IMR-90 (cell line): ENCODE results near the gene EXOC8. TPM values are rescaled to one million over a fixed set of nuclear protein-coding genes. Genes with fewer than 3 reads are reported as not detected.

Experiments
- ATAC-seq: fragments of 200-7000 bp; cut with Tn5 transposase; 2 replicates; pipeline ENCODE4 v1.9.1; 2020; ENCODE audit warnings: low read depth, mild to moderate bottlenecking, moderate library complexity
- BruUV-seq: library from RNA; stranded (reverse); fragments of 400-500 nt; replicated peaks from 2 replicates; lab custom pipeline; 2021; lab: Mats Ljungman, UMichigan
- CTCF ChIA-PET: fragments of 300-600 bp; formaldehyde crosslinking; extraction: SDS; loops from one replicate; lab custom pipeline; 2021; ENCODE audit warnings: antibody characterized with exemption; lab: Yijun Ruan, JAX
- POLR2A ChIA-PET: fragments of 300-600 bp; sonication (Branson Sonifier 250); formaldehyde crosslinking; loops from one replicate; lab custom pipeline; 2022; ENCODE audit warnings: antibody characterized with exemption; ENCODE audit not compliant: unreplicated experiment; lab: Charles Lee
- DNase-seq: peaks from one replicate; pipeline ENCODE4 v3.0.0; 2013
- H2AFZ ChIP-seq: replicated peaks from 2 replicates; pipeline ENCODE3; 2013; ENCODE audit warnings: low read length, mild to moderate bottlenecking; ENCODE audit not compliant: poor library complexity
- H2AK5ac ChIP-seq: 2 replicates; pipeline ENCODE4 v1.6.1; 2013; ENCODE audit warnings: low read depth, low read length, inconsistent platforms
- H2AK9ac ChIP-seq: replicated peaks from 2 replicates; pipeline ENCODE3; 2013; ENCODE audit warnings: mild to moderate bottlenecking, low read depth, low read length, moderate library complexity; ENCODE audit not compliant: poor library complexity
- H2BK120ac ChIP-seq: 2 replicates; pipeline ENCODE4 v1.6.1; 2013; ENCODE audit warnings: low read depth, low read length, inconsistent platforms
- H2BK15ac ChIP-seq: 3 replicates; pipeline ENCODE4 v1.6.1; 2013; ENCODE audit warnings: low read depth, low read length, inconsistent platforms
- H2BK20ac ChIP-seq: 2 replicates; pipeline ENCODE4 v1.6.1; 2013; ENCODE audit warnings: low read depth, mild to moderate bottlenecking, inconsistent platforms, low read length, moderate library complexity
- H2BK5ac ChIP-seq: 2 replicates; pipeline ENCODE4 v1.6.1; 2013; ENCODE audit warnings: mild to moderate bottlenecking, low read depth, low read length, inconsistent platforms; ENCODE audit not compliant: poor library complexity, severe bottlenecking
- H3K14ac ChIP-seq: replicated peaks from 2 replicates; pipeline ENCODE4 v1.6.1; 2013; ENCODE audit warnings: low read depth, low read length, inconsistent platforms
- H3K18ac ChIP-seq: 2 replicates; pipeline ENCODE4 v1.6.1; 2013; ENCODE audit warnings: low read depth, low read length, control low read depth
- H3K23ac ChIP-seq: 2 replicates; pipeline ENCODE4 v1.6.1; 2013; ENCODE audit warnings: low read depth, low read length, inconsistent platforms
- H3K27ac ChIP-seq: 2 replicates; pipeline ENCODE4 v1.5.1; 2013; ENCODE audit warnings: mild to moderate bottlenecking, control low read depth, low read length; ENCODE audit not compliant: insufficient read depth
- H3K27me3 ChIP-seq: 2 replicates; pipeline ENCODE4 v1.6.1; 2013; ENCODE audit warnings: low read length; ENCODE audit not compliant: control insufficient read depth, insufficient read depth
- H3K36me3 ChIP-seq: 2 replicates; pipeline ENCODE4 v1.6.1; 2013; ENCODE audit warnings: low read length, mixed read lengths; ENCODE audit not compliant: control insufficient read depth, insufficient read depth
- H3K4ac ChIP-seq: 2 replicates; pipeline ENCODE4 v1.6.1; 2013; ENCODE audit warnings: low read depth, low read length, inconsistent platforms
- H3K4me1 ChIP-seq: 2 replicates; pipeline ENCODE4 v1.6.1; 2013; ENCODE audit warnings: low read length, mixed read lengths; ENCODE audit not compliant: control insufficient read depth, insufficient read depth
- H3K4me2 ChIP-seq: 2 replicates; pipeline ENCODE4 v1.6.1; 2013; ENCODE audit warnings: low read depth, mild to moderate bottlenecking, control low read depth, low read length, moderate library complexity
- H3K4me3 ChIP-seq: 2 replicates; pipeline ENCODE4 v1.5.1; 2013; ENCODE audit warnings: low read depth, mild to moderate bottlenecking, control low read depth, low read length, moderate library complexity; ENCODE audit not compliant: insufficient read depth
- H3K56ac ChIP-seq: 2 replicates; pipeline ENCODE4 v1.6.1; 2013; ENCODE audit warnings: low read length, inconsistent platforms; ENCODE audit not compliant: insufficient read depth; ENCODE audit errors: extremely low read depth
- H3K79me1 ChIP-seq, 2 experiments: 2 replicates each; pipeline ENCODE4 v1.6.1; 2013; ENCODE audit warnings: low read length in 2 of 2, inconsistent platforms in 1 of 2, low read depth in 1 of 2
- H3K9ac ChIP-seq: 2 replicates; pipeline ENCODE4 v1.6.1; 2013; ENCODE audit warnings: low read depth, low read length, control low read depth
- H3K9me1 ChIP-seq: 2 replicates; pipeline ENCODE4 v1.6.1; 2013; ENCODE audit warnings: low read length, inconsistent platforms; ENCODE audit not compliant: insufficient read depth
- H3K9me3 ChIP-seq: 2 replicates; pipeline ENCODE4 v1.6.1; 2013; ENCODE audit warnings: low read length; ENCODE audit not compliant: control insufficient read depth, insufficient read depth
- H4K20me1 ChIP-seq: 2 replicates; pipeline ENCODE4 v1.6.1; 2013; ENCODE audit warnings: low read length, inconsistent platforms; ENCODE audit not compliant: insufficient read depth
- H4K5ac ChIP-seq: 2 replicates; pipeline ENCODE4 v1.6.1; 2013; ENCODE audit warnings: mild to moderate bottlenecking, low read depth, low read length, control low read depth
- H4K8ac ChIP-seq, 2 experiments: 2 replicates each; pipeline ENCODE4 v1.6.1; 2013; ENCODE audit warnings: low read depth in 2 of 2, low read length in 2 of 2, control low read depth in 1 of 2, inconsistent platforms in 1 of 2
- H4K91ac ChIP-seq: 2 replicates; pipeline ENCODE4 v1.6.1; 2013; ENCODE audit warnings: low read depth, low read length, inconsistent platforms; ENCODE audit not compliant: insufficient read depth
- BHLHE40 ChIP-seq: fragments of 150-350 bp; IDR thresholded peaks from 2 replicates; pipeline ENCODE4 v1.6.1; 2016; ENCODE audit warnings: mild to moderate bottlenecking, low read depth, low read length
- CEBPB ChIP-seq: IDR thresholded peaks from 2 replicates; pipeline ENCODE4 v1.6.1; 2012; ENCODE audit warnings: low read depth, low read length, improper control_type of control experiment
- CHD1 ChIP-seq: IDR thresholded peaks from 2 replicates; pipeline ENCODE4 v1.6.1; 2012; ENCODE audit warnings: low read depth, low read length, improper control_type of control experiment
- CTCF ChIP-seq: conservative IDR thresholded peaks from 2 replicates; pipeline ENCODE4 v1.5.1; 2012; ENCODE audit warnings: mild to moderate bottlenecking, low read depth, low read length, improper control_type of control experiment
- ELK1 ChIP-seq: fragments of 150-350 bp; IDR thresholded peaks from 2 replicates; pipeline ENCODE4 v1.6.1; 2016; ENCODE audit warnings: low read depth, mild to moderate bottlenecking, low read length, moderate library complexity, borderline replicate concordance
- FOS ChIP-seq: fragments of 150-350 bp; IDR thresholded peaks from 2 replicates; pipeline ENCODE4 v1.6.1; 2016; ENCODE audit warnings: low read depth, low read length
- MAFK ChIP-seq: IDR thresholded peaks from 2 replicates; pipeline ENCODE4 v1.6.1; 2012; ENCODE audit warnings: low read depth, low read length, improper control_type of control experiment
- MAZ ChIP-seq: IDR thresholded peaks from 2 replicates; pipeline ENCODE4 v1.6.1; 2012; ENCODE audit warnings: low read depth, mild to moderate bottlenecking, low read length, improper control_type of control experiment, moderate library complexity, borderline replicate concordance
- MXI1 ChIP-seq: IDR thresholded peaks from 2 replicates; pipeline ENCODE4 v1.6.1; 2012; ENCODE audit warnings: low read depth, mild to moderate bottlenecking, low read length, moderate library complexity, borderline replicate concordance
- NFE2L2 ChIP-seq: fragments of 150-350 bp; IDR thresholded peaks from 2 replicates; pipeline ENCODE4 v1.6.1; 2016; ENCODE audit warnings: low read depth, mild to moderate bottlenecking, low read length
- POLR2A ChIP-seq: IDR thresholded peaks from 2 replicates; pipeline ENCODE4 v1.6.1; 2012; ENCODE audit warnings: mild to moderate bottlenecking, low read depth, low read length
- RAD21 ChIP-seq: IDR thresholded peaks from 2 replicates; pipeline ENCODE4 v1.6.1; 2012; ENCODE audit warnings: low read length, improper control_type of control experiment
- RCOR1 ChIP-seq: IDR thresholded peaks from 2 replicates; pipeline ENCODE4 v1.6.1; 2012; ENCODE audit warnings: mild to moderate bottlenecking, low read length, improper control_type of control experiment; ENCODE audit not compliant: insufficient replicate concordance
- RFX5 ChIP-seq: IDR thresholded peaks from 2 replicates; pipeline ENCODE4 v1.8.0; 2012; ENCODE audit warnings: low read depth, mild to moderate bottlenecking, low read length, moderate library complexity
- SMC3 ChIP-seq: fragments of 150-350 bp; IDR thresholded peaks from 2 replicates; pipeline ENCODE4 v1.6.1; 2016; ENCODE audit warnings: low read depth, mild to moderate bottlenecking, antibody characterized with exemption, low read length, moderate library complexity
- USF2 ChIP-seq: fragments of 150-350 bp; IDR thresholded peaks from 2 replicates; pipeline ENCODE4 v1.6.1; 2017; ENCODE audit warnings: mild to moderate bottlenecking, antibody characterized with exemption, low read length, low read depth
- WGBS, 2 experiments: methylation state at CpG; one replicate each; pipeline versions ENCODE4 v1.1.5 to v1.1.7; 2013; ENCODE audit warnings: missing lambda C conversion rate in 2 of 2; ENCODE audit not compliant: insufficient read length in 1 of 2; ENCODE audit errors: extremely low coverage in 2 of 2; 5-methylcytosine and 5-hydroxymethylcytosine counted together
- dilution Hi-C: fragments of 300-500 bp; cut with HindIII; formaldehyde crosslinking; loops from one replicate; pipeline ENCODE4 v1.14.3; 2018; ENCODE audit warnings: low sequenced_read_pairs; ENCODE audit not compliant: unreplicated experiment
- in situ Hi-C: fragments of 300-500 bp; cut with MboI; formaldehyde crosslinking; loops from 3 replicates; pipeline ENCODE4 v1.14.3; 2019; ENCODE audit warnings: low sequenced_read_pairs, inconsistent platforms, mixed read lengths
- intact Hi-C: fragments of 100-400 bp; cut with micrococcal nuclease; formaldehyde crosslinking; loops from 2 replicates; pipeline ENCODE4 v1.10.0; 2022
- polyA plus RNA-seq, 3 experiments: library from polyadenylated mRNA; depleted of rRNA; stranded (reverse); fragments of >200 nt; gene quantifications; 2 replicates each; pipeline ENCODE4 v1.2.3, GENCODE V29; 2012; ENCODE audit warnings: low replicate concordance in 1 of 3
- total RNA-seq: library from RNA; depleted of rRNA; stranded (reverse); fragments of >200 nt; gene quantifications from 2 replicates; pipeline ENCODE4 v1.2.3, GENCODE V29; 2012

The EXOC8 gene
- total and polyA plus RNA-seq, 2 of the 4 experiments (the other 2 are of a cell fraction), result 2.6 to 11.5 TPM

DNA sequence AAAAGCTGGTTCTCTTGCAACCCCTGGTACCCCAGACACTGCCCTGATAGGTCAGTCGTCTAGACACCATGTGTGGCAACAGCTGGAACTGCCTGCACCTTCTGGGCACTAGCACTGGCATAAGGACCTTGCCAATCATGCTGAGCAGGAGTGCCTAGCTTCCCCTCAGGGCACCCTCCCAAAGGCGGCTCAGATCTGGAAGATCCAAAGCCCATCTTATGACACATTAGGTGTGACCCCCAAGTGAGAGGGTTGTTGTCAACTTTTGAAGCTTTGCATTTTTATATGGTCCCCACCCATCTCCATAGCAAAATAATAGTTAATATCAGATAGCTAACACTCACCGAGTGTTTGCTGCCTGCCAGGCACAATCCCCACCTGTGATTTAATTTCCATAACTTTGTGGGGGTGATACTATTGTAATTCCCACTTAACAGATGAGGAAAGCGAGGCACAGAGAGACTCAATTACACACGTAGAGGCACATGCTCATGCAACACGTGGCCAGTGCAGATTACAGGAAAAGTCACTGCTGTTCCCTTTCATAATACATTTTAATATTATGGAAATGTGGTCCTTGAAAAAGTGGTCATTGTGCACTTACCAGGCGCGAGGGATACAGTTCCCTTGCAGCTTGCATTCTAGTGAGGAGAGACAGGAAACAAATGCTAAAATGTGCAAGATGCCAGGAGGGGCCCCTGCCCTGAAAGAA lies 25.8 kb downstream of the EXOC8 start:
- no peak for DNase-seq
- Histone ChIP-seq H3K36me3 (no peaks in the 10 kb centered on the region), H3K9me1 (no peaks in the 10 kb centered on the region), H3K23ac (no peak overlapping the region), H3K9ac (no peak overlapping the region), H2AK9ac (no peak overlapping the region), H2BK15ac (no peak overlapping the region), H2BK5ac (no peak overlapping the region), H3K4ac (no peak overlapping the region), H3K4me3 (no peak overlapping the region), H3K27ac (no peak overlapping the region), H2AFZ (no peak overlapping the region), H3K18ac (no peak overlapping the region), H3K27me3 (no peaks in the 10 kb centered on the region), H3K4me1 (no peaks in the 10 kb centered on the region), H2BK120ac (no peak overlapping the region), H4K5ac (no peak overlapping the region), H3K79me1 (no peaks in the 10 kb centered on the region), H3K4me2 (no peak overlapping the region), H2BK20ac (no peak overlapping the region), H3K9me3 (no peaks in the 10 kb centered on the region), H3K56ac (no peak overlapping the region), H4K8ac (no peak overlapping the region), H3K14ac (no peak overlapping the region), H2AK5ac (no peak overlapping the region), H4K91ac (no peak overlapping the region), H4K20me1 (no peaks in the 10 kb centered on the region)
- dilution Hi-C loops, result no loop called here
- CTCF ChIA-PET, result no interaction called here
- no peak for ATAC-seq
- intact Hi-C loops, result no loop called here
- BruUV-seq, result no TSS peak
- TF ChIP-seq SMC3 (no peak), MAFK (no peak), RFX5 (no peak), CHD1 (no peak), POLR2A (no peak), FOS (no peak), NFE2L2 (no peak), RCOR1 (no peak), USF2 (no peak), MAZ (no peak), CTCF (no peak), BHLHE40 (no peak), RAD21 (no peak), ELK1 (no peak), CEBPB (no peak), MXI1 (no peak)
- in situ Hi-C loops, result no loop called here
- POLR2A ChIA-PET, result no interaction called here
- 20% methylated on average over 1 of the region's 8 CpGs; no CpG with 5 or more reads in 1 of the 2 experiments for WGBS, 2 experiments
